KMS-11 (cell line): ENCODE measurements around the gene CDK6.

ENCODE experiments used
- H2AFZ ChIP-seq: fragments of 200-600 bp; sonication (generic); 2 replicates; pipeline ENCODE4 v1.6.1; 2016; ENCODE audit warnings: antibody characterized with exemption, mixed run types, low read depth
- H3K27ac ChIP-seq: fragments of 200-600 bp; sonication (generic); 2 replicates; pipeline ENCODE4 v1.6.1; 2016; ENCODE audit warnings: mild to moderate bottlenecking, mixed run types
- H3K27me3 ChIP-seq: fragments of 200-600 bp; sonication (generic); 2 replicates; pipeline ENCODE4 v1.6.1; 2017; ENCODE audit warnings: mild to moderate bottlenecking, low read depth, mixed run types, moderate library complexity; ENCODE audit not compliant: insufficient read depth
- H3K36me3 ChIP-seq: fragments of 200-600 bp; sonication (generic); 2 replicates; pipeline ENCODE4 v1.6.1; 2017; ENCODE audit warnings: mild to moderate bottlenecking, mixed run types; ENCODE audit not compliant: insufficient read depth
- H3K4me1 ChIP-seq: fragments of 200-600 bp; sonication (generic); 2 replicates; pipeline ENCODE4 v1.6.1; 2016; ENCODE audit warnings: mild to moderate bottlenecking, low read depth, mixed run types; ENCODE audit not compliant: poor library complexity, severe bottlenecking
- H3K4me2 ChIP-seq: fragments of 200-600 bp; sonication (generic); 2 replicates; pipeline ENCODE4 v1.7.0; 2016; ENCODE audit warnings: mild to moderate bottlenecking, mixed run types
- H3K4me3 ChIP-seq: fragments of 200-600 bp; sonication (generic); IDR thresholded peaks from 2 replicates; pipeline ENCODE4 v1.6.1; 2017; ENCODE audit warnings: low read depth, low read length, mixed read lengths; ENCODE audit not compliant: insufficient read depth
- H3K79me2 ChIP-seq: fragments of 200-600 bp; sonication (generic); 2 replicates; pipeline ENCODE4 v1.6.1; 2016; ENCODE audit warnings: low read depth, mixed run types; ENCODE audit not compliant: insufficient read depth
- H3K9ac ChIP-seq: fragments of 200-600 bp; sonication (generic); 2 replicates; pipeline ENCODE4 v1.6.1; 2016; ENCODE audit warnings: mild to moderate bottlenecking, mixed run types
- H4K20me1 ChIP-seq: fragments of 200-600 bp; sonication (generic); 2 replicates; pipeline ENCODE4 v1.6.1; 2016; ENCODE audit warnings: mild to moderate bottlenecking, mixed run types; ENCODE audit not compliant: insufficient read depth
- TF ChIP-seq, protein P1 (sequence below): fragments of 200-600 bp; sonication (generic); conservative IDR thresholded peaks from 2 replicates; pipeline ENCODE4 v1.6.1; 2017; ENCODE audit warnings: low read depth, mild to moderate bottlenecking, antibody characterized with exemption, low read length, moderate library complexity, mixed read lengths

Gene CDK6

DNA sequence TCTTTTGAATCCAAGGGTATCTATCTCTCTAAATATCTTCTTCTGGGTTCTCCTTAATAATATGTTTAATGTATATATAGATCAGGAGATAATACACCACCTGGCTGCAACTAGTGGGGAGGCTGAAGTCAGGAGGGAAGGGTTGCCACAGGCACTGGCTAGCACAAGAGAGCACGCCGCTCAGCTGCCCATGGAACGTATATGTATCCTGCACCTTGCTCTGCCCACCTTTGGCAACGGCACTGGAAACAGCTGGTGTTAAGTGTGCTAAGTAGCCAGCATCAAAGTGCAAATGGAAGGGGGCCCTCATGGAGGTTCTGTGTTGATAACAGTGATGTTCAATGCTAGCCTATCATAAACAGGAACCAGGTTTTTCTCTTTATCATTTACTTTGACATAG is 196.4 kb downstream of the CDK6 start:
- H3K27me3 ChIP-seq, result no peaks in the 10 kb centered on the region
- no peak overlapping the region for H3K4me2 ChIP-seq
- H3K9ac ChIP-seq, result no peak overlapping the region
- no peaks in the 10 kb centered on the region; the same call in 1 of the 2 replicates for H3K36me3 ChIP-seq
- peaks cover 76% of the 10 kb centered on the region; the same call in 1 of the 2 replicates for H3K79me2 ChIP-seq
- H3K27ac ChIP-seq, result no peak overlapping the region
- H2AFZ ChIP-seq, result no peak overlapping the region
- TF ChIP-seq, protein P1, sequence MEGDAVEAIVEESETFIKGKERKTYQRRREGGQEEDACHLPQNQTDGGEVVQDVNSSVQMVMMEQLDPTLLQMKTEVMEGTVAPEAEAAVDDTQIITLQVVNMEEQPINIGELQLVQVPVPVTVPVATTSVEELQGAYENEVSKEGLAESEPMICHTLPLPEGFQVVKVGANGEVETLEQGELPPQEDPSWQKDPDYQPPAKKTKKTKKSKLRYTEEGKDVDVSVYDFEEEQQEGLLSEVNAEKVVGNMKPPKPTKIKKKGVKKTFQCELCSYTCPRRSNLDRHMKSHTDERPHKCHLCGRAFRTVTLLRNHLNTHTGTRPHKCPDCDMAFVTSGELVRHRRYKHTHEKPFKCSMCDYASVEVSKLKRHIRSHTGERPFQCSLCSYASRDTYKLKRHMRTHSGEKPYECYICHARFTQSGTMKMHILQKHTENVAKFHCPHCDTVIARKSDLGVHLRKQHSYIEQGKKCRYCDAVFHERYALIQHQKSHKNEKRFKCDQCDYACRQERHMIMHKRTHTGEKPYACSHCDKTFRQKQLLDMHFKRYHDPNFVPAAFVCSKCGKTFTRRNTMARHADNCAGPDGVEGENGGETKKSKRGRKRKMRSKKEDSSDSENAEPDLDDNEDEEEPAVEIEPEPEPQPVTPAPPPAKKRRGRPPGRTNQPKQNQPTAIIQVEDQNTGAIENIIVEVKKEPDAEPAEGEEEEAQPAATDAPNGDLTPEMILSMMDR, result no peak
- peaks cover 57% of the 10 kb centered on the region for H3K4me1 ChIP-seq
- H3K4me3 ChIP-seq, result no peak overlapping the region
- 0 out of 2 replicates have a peak, but pooled peaks cover 5% of the 10 kb centered on the region for H4K20me1 ChIP-seq

DNA sequence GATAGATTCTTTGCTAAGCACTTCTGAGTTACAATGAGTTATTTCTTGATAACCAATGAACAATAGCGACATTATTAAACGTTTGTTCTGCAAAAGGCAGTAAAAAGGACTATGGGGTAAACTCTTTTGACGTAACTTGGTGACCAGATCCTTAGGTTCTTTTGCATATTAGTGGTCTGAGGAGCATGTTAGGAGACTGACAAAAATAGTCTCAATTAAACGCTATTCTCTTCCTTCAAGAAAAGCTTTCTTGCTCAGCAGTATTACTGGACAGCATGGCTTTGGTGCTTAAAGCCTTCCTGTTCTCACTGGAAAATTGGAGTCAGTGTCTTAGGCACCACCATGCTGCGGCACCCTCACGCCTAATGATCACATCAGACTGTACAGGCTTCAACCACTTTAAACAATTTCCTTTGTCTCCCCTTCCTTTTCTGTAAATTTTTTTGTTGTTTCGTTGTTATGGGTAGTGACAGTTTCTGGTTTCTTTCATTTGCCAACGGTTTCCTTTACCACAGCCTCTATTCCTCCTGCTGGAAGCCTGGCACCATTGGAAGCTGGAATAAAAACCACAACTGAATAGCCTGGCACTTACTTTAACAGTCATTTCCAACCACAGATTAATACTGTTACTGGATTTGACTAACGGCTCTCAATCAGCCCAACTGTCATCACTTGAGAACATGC is 197.0 kb downstream of the CDK6 start:
- Histone ChIP-seq H3K27ac (no peak overlapping the region), H3K4me2 (no peak overlapping the region), H3K79me2 (peaks cover 76% of the 10 kb centered on the region; the same call in 1 of the 2 replicates), H3K27me3 (no peaks in the 10 kb centered on the region), H3K4me1 (peaks cover 63% of the 10 kb centered on the region), H2AFZ (no peak overlapping the region), H4K20me1 (0 out of 2 replicates have a peak, but pooled peaks cover 5% of the 10 kb centered on the region), H3K4me3 (no peak overlapping the region), H3K9ac (no peak overlapping the region), H3K36me3 (no peaks in the 10 kb centered on the region; the same call in 1 of the 2 replicates)
- TF ChIP-seq, protein P1, result no peak

DNA sequence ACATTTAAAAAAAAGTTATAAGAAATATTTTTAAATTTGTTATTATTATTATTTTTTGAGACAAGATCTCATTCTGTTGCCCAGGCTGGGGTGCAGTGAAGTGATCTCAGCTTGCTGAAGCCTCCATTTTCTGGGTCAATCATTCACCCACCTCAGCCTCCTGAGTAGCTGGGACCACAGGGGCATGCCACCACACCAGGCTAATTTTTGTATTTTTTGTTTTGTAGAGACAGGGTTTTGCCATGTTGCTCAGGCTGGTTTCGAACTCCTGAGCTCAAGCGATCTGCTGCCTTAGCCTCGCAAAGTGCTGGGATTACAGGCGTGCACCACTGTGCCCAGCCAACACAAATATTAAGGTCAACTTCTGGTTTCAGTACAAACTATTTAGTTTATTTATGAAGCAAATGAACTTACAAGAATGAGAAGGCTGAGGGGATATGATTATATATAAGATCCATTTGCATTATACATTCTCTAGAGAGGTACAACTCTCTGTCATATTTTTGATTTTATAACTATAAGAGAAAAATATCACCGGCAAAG is 200.3 kb downstream of the CDK6 start:
- no peak overlapping the region for H3K9ac ChIP-seq
- TF ChIP-seq, protein P1, result no peak
- peaks cover 65% of the 10 kb centered on the region for H3K4me1 ChIP-seq
- no peak overlapping the region for H3K27ac ChIP-seq
- no peaks in the 10 kb centered on the region for H4K20me1 ChIP-seq
- 0 out of 2 replicates have a peak, but pooled peaks cover 3% of the 10 kb centered on the region for H3K36me3 ChIP-seq
- H2AFZ ChIP-seq, result no peak overlapping the region
- H3K27me3 ChIP-seq, result no peaks in the 10 kb centered on the region
- H3K79me2 ChIP-seq, result peaks cover 76% of the 10 kb centered on the region; the same call in 1 of the 2 replicates
- no peak overlapping the region for H3K4me3 ChIP-seq
- peak overlapping the region; percentile 14; the same call in 1 of the 2 replicates for H3K4me2 ChIP-seq

DNA sequence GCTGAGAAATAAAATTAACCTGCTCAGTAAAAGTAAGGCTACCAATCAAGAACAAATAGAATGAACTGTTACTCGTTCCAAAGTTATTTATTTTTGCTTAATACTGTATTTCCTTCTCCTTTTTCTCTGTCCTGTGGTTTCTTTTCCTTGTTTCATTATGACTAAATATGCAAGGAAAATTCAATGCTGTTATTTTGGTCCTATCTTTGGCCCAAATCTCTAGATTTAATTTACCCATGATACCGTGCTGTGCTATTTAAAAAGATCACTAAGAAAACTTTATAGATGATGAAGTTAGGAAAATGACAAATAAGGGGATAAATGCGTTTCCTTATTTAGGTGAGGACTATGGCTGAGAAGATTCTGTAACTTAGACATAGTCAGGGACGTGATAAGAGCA is 200.8 kb downstream of the CDK6 start:
- Histone ChIP-seq H3K27me3 (no peaks in the 10 kb centered on the region), H3K79me2 (peaks cover 78% of the 10 kb centered on the region; the same call in 1 of the 2 replicates), H2AFZ (no peak overlapping the region), H3K4me3 (no peak overlapping the region), H3K4me1 (peaks cover 65% of the 10 kb centered on the region), H3K27ac (peak overlapping the region; percentile 55), H3K36me3 (0 out of 2 replicates have a peak, but pooled peaks cover 4% of the 10 kb centered on the region), H3K4me2 (peak overlapping the region; percentile 62), H4K20me1 (no peaks in the 10 kb centered on the region), H3K9ac (peak overlapping the region; percentile 10; the same call in 1 of the 2 replicates)
- TF ChIP-seq, protein P1, result no peak
